IPS DF 19.7 (cell line): Measurements from ENCODE around the gene ABHD17B.
"Not testable (repeated sequence)": the region's sequence is repeated elsewhere in the genome, so short reads cannot be mapped to it uniquely, and the experiment has no call there.

ENCODE experiments used
- DNase-seq: peaks from one replicate; pipeline ENCODE4 v3.0.0-alpha.2; 2013; ENCODE audit warnings: low read depth, low spot score

ABHD17B gene

DNA sequence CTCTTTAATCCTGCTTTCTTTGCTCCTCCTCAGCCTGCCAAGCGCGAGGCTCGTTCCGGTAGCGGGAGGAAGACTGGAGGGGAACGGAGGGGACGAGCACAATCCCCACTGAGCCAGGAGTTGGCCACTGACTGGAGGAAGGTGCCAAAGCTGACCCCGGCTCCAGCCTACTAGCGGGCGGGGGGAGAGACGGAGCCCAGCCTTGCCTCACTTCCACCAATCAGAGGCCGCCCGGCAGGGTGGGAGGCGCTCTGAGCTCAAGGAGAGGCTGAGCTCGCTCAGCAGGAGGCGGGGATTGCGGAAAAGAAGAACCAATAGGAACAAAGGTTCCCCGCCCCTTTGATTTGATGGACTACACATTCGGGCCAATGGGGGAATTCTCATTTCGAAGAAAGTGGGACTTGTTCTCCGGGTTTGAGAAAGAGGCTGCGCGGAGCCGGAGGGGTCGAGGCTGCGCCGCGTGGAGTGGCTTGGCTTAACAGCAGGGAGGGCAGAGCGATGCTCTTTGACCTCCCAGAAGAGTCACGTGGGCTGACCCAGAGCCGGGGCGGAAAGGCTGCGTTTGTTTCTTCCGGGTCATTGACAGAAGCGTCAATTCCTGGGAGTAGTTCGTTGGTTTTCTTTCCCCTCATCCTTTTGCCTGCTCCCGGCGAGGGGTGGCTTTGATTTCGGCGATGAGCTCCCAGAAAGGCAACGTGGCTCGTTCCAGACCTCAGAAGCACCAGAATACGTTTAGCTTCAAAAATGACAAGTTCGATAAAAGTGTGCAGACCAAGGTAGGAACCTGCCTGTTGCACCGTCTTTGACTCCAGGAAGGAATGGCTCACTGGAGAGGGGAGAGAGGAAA, at the start of gene ABHD17B, which contains the start of gene C9orf85:
Gene ABHD17B, minus strand, starts transcription at position 133 of the 847 bp plus-strand sequence. CDS start 36,113 bp downstream, outside the sequence.
Gene C9orf85, plus strand, starts transcription at position 579 of the 847 bp plus-strand sequence. Its CDS starts 96 bp downstream, at position 675.
- DNase-seq, result peak; percentile 98

DNA sequence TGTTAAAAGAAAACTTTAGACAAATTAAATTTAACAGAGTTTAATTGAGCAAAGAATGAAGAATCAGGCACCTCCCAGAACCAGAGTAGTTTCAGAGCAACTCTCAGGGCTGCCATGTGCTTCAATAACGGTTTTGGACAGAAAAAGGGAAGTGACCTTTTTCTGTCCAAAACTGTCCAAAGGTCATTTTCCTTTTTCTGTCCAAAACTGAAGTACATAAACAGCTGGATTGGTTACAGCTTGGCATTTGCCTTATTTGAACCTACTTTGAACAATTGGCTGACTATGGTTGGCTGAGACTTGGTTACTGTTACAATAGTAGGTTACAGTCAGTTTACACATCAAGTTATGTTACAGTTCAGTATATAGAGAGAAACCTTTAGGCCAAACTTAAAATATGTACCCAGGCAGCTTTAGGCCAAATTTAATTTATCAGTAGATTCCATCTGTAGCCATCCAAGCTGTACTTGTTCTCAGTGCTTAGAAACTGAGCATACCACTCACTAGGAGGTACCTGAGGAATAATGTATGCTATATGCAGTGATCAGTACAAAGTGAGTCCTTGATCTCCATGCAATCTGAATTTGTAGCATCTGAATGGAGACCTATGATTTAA, 44.4 kb upstream of the ABHD17B start:
- DNase-seq, result no peak

DNA sequence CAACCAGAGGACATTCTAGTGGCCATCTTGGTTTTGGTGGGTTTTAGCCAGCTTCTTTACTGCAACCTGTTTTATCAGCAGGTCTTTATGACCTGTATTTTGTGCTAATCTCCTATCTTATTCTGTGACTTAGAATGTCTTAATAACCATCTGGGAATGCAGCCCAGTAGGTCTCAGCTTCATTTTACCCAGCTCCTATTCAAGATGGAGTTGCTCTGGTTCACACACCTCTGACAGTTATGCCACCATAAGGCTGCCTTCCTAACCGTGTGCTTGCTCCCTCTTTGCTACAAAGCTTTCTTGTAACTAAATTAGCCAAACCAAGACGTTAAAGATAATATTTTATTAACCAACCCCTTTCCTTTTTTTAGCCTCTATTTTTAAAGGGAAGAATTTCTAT, 43.7 kb upstream of the ABHD17B start:
- not testable (repeated sequence) for DNase-seq

DNA sequence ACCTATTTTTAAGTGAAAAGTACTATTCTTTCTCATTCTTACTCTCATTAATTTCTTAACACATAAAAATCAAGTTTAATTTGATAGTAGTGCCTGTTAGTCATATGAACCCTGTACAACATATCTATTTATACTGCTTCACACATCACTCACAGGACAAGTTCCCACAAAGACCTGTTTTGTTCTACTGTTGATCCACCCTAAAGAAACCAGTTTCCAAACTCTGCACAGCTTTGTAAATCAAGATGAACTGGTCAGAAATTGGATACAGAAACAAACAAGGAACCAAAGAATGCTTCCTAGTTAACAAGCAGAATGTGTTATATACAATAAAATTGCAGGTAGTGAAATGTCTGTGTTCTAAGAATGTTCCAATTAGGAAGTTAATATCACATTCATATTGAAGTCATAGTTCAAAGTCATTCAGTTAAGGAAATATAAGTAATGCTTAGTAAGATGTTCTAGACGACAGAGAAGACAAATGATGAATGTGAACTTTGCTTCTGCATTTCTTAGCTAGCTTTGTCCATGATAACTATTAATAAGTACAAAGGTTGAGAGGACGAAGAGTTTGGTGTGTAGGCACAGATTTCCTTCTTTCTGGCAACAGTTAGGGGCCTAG, 33.9 kb upstream of the ABHD17B start:
- no peak for DNase-seq

DNA sequence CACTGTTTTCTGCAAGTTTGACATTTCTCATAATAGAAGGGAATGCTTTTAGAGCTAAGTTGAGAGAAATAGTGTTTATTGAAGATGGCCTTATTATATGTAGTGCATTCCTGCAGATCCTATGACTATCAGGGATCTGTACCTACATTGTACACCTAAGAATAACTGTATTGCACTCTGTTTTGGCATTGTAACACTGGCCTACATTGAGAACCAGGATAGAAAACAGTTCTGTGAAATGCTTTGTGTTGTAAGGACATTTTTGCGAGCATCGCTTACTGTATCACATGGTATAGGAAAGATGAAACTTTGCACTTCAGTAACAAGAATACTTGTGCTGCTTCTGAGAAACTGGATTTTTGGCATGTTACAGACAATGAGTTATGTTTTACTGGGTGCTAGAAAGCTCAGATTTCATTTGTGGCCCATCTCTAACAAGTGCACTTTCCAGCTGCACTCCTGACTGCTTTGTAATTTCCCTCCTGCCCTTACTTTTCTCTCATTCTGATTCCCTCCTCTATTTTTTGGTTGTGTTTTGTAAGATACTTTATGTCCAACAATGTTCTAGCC, 31.1 kb upstream of the ABHD17B start:
- no peak for DNase-seq

DNA sequence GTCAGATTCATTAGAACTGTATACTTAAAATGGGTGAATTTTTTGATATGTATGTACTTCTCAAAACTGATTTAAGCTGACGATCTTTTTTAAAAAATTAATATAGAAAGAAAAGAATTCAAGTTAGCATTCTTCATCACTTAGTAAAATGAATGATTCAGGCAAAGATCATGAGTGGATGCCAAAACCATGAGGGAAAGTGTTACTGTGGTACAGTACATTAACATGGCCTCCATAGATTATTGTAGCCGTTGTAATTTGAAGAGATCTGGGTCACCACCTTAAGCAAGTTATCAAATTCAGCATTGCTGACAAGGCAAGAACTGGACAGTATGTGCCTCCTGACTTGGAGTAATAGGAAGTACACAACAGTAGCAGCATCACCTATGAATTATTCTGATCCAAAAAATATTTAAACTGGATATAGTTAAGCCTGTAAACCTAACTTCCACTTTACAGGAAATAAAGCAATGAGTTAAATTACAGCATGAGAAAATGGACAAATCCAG, 30.1 kb upstream of the ABHD17B start:
- DNase-seq, result no peak

DNA sequence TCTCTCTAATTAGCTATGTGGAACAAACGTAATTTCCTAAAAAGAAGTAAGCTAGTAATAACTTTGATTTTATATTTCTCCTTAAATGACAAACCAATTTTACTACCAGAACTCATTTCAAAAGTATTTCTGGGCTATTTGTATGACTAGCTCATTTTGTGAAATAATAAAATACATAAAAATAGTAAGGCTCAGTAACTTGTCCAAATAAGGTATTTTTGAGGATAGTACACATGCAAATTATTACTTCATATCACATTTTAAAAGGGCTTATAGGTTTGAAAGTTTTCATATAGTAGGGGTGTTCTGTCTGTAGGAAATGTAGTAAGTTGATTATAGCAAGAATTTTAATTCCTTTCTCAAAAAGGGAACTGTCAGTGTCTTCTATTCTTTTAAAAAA, 26.9 kb upstream of the ABHD17B start:
- DNase-seq, result no peak

DNA sequence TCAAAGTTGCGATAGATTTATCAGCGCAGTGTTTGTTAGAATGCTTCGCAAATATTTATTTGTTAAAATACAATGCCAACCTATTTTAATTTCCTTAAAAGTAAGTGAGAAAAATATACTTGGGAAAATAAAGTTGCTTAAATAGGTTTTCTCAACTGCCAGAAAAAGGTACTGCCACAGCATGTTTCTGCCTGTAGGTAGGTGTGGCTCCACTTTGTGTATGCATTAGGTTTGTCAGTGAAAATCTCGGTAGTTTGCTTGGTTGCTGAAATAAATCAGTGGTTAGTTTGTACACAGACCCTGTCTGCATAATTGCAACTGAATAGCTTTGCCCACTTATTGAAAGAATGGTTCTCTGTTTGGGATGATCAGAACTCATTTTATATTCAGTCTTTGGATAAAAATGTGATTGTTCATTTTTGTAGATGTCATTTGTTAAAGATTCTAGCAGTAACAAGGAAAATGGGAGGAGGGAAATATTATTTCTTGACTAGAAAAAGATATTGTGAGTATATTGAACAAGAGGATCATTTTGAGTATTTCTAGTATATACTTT, 26.2 kb upstream of the ABHD17B start:
- DNase-seq, result no peak

DNA sequence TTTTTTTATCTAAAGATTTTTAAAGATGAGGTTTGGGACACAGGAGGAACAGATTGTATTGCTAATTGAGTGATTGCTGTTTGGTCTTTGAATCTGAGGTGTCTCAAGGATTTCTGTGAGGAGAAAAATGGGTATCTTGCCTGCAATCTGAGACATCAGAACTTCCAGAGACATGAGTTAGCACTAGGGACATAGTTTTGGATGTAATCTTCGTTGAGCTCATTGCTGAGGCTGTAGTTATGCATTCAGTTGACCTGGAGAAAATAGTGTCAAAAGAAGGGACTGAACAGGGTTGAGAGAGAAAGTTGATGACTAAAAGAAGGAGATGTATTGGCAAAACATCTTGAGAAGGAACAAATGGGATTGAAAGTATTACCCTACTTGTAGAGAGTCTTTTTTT, 25.1 kb upstream of the ABHD17B start:
- no peak for DNase-seq

DNA sequence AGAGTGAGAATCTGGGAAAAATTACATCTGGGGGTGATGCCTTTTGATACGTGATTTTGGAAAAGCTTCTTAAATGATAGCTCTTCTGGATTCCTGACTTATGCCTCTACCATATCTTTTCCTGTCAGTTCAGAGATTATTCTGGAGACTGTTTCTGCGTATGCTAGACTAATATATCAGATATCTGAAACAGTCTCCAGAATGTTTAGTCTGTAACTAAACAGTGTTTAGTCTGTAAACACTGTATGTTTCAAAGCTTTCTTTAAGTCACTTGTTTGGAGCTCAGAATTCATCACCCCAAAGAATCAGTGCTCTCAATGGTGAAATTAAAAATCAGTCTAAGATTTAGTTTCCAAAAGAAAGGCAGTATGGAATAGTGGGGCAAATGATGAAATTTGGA, 20.2 kb upstream of the ABHD17B start:
- DNase-seq, result no peak

DNA sequence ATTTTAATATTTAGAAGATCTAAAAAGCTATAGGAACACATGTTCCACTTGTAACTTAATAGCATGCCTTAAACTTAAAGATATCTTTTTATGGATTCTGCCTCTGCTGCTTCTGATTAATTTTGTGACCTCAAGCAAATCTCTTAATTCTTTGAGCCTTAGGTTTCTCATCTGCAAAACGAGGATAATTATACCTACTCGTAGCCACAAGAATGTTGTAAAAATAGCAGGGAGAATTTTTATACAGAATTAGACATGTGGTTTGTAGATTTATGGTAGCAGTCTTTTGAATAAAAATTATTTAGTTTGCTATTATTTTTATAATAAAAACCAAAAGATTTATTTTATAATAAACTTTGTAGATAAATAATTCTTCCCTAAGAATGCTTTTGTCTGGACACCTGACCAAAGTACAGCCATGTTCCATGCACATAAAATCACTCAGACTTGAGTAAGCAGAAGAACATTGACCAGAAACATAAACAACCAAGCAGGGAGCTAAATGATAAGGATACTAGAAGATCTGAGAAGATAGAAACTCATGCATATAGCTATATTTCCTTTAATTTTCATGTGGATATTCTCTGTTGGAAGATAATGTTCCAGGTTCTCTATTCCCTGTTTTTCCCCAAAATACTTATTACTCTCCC, 18.9 kb upstream of the ABHD17B start:
- DNase-seq, result no peak

DNA sequence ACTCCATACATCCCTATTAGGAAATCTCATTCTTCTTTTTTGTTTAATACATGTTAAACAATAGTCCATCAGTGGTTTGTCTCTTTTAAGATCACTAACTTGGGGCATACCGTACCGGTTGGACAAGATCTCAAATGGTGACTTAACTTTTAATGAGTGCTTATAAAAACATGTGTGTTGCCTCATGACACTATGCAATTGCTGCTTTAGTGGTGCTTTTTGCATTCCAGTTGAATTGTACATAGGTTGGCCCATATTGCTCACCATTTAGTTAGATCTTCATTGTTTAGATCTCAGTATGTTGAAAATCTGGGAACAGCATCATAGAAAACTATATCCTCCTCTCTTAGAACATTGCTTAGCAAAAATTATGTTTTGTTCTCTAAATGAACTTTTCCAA, 18.2 kb upstream of the ABHD17B start:
- no peak for DNase-seq

DNA sequence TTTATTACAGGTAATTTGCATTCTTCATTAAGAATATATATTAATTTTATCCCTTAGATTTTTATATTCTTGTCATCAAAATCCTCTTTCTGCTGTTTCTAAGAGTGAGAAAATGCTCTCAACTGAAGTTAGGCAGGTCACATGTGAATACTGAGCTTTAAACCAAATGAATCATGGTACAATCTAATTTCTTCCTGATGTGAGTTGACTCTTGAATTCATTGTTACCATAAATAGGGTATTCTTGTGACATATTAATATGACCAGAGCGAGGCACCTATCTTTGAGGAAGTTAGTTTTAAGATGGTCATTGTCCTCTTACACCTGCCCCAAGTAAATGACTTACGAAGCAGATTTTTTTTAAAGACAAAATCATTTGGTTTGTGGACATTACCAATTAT, 17.8 kb upstream of the ABHD17B start:
- no peak for DNase-seq

DNA sequence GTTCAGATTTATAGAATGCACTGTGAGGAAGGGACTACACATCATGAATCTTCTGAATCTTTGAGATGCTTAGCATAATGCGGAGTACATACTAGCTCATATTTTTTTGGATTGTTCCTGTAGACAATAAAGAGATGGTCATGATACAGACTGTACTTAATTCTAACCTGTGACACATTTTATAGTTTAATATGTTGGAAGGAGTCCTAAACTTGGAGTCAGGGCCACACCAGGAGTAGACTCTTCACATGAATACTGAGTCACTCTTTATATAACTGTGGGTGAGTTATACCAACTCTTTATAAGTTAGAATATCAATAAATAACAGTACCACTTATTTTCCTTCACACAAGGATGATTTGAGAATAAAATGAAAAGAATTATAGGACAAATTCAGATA, 17.4 kb upstream of the ABHD17B start:
- DNase-seq, result no peak

DNA sequence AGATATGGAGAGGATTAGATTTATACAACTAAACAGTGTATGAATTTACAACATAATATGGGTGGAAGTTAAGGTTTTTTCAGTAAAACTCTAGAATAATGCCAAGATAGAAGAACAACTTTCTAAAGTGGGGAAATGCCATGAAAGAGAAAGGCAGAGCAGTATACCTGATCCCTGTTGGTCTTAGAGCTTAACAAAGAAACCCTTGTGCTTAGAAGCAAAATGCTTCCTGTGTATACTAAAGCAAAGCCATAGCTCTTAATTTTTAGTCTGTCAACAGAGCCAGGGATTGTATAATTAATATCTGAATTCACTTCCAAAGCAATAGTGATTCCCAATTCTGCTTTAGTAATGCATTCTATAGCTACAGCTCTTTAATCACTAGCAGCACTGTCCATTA, 14.8 kb upstream of the ABHD17B start:
- no peak for DNase-seq

DNA sequence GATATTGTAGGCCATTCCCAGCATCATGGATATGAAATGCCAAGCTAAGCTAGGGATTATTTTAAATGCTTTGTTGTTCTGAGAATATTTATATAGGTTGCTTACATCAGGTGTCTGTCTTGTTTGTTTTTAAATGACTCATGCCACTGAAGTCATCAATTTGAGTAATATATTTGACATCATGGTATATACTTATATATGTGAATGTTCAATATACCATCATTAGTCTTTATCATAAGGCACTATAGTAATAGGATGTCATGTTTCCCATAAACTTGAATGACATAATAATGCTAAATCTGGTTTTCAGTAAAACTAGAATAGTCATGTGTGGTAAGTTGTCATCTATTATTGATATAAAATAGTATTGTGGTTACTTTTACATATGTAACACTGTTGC, 13.6 kb upstream of the ABHD17B start:
- no peak for DNase-seq

DNA sequence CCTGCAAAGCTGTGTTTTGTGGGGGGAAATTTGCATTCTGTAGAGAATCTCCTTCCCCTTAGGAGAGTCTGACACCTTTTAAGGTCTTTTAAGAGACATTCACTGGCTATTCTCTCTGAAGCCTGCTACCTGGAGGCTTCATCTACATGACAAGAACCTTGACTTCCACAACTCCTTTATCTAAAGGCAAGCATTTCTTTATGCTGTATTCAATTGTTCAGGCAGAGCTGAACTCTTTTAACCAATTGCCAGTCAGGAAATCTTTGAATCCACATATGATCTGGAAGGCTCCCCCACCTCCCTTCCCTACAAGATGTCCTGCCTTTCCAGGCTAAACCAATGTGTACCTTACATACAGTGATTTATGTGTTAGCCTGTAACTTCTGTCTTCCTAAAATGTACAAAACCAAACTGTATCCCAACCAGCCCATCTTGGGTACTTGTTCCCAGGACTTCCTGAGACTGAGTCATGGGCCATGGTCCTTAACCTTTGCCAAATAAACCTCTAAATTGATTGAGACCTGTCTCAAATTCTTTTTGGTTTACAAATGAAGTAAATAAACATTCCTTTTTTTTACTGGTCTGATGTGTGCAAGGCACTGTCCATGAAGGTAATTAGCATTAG, 10.3 kb upstream of the ABHD17B start:
- DNase-seq, result peak; percentile 90

DNA sequence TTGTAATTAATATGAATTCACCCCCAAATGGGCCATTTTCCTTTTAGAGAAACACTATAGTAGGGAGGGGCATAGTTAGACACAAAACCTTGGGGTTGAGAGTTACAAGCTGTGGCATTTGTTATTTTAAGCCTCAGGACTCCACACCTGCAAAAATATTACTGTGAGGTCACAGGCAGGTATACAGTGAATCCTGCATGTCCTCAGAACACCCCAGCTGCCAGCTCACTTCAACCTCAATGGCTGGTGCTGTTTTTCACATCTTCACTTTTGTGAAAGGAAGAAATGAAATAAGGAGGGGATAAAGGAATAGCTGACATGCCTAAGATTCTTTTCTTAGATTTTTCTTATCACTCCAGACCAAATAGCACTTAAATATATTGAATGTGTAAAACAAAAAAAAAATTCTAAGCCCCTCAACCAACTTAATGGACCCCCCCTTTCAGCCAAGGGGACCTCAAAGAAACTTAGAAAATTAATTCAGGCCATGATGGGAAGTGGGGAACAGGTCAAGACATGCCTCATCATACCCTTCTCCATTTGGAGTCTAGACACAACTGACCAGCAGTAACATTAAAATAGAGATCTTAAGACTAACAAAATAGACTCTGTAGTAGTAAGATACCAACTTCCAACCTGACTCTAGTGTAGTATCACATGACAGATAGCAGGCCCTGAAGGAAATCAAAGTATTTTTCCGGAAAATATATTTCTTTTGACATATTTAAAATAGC, 9.6 kb upstream of the ABHD17B start:
- DNase-seq, result no peak

DNA sequence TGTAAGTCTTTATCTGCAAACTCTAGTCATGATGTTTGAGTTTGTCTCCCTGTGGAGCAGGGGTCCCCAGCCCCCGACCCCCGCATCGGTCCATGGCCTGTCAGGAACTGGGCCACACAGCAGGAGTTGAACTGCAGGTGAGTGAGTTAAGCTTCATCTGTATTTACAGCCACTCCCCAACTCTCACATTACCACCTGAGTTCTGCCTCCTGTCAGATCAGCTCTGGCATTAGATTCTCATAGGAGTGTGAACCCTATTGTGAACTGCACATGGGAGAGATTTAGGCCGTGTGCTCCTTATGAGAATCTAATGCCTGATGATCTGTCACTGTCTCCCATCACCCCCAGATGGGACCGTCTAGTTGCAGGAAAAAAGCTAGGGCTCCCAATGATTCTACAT, 7.4 kb upstream of the ABHD17B start:
- DNase-seq, result no peak
